HEK293 (cell line): ENCODE measurements around the gene STRADA.

Experiments used
- CTCF ChIA-PET: fragments of 350-600 bp; formaldehyde crosslinking; extraction: SDS; loops from one replicate; lab custom pipeline; 2021; ENCODE audit warnings: antibody characterized with exemption; lab: Yijun Ruan, JAX
- POLR2A ChIA-PET: fragments of 300-600 bp; formaldehyde crosslinking; extraction: SDS; loops from one replicate; lab custom pipeline; 2020; ENCODE audit warnings: antibody characterized with exemption, inconsistent platforms; lab: Yijun Ruan, JAX
- H3K27ac ChIP-seq: fragments of 200-500 bp; sonication (Bioruptor generic); 2 replicates; pipeline ENCODE4 v1.5.1; 2014; ENCODE audit warnings: low read depth, low read length, control low read depth, inconsistent platforms; ENCODE audit errors: extremely low read depth
- H3K36me3 ChIP-seq, 2 experiments: fragments of 200-500 bp in 1 of 2; sonication (Bioruptor generic) in 1 of 2; 1 replicate in 1 of 2; 2 replicates in 1 of 2; pipeline ENCODE4 v1.5.1; 2014 to 2017; ENCODE audit warnings: inconsistent platforms in 2 of 2, low read length in 2 of 2; ENCODE audit not compliant: control insufficient read depth in 2 of 2, insufficient read depth in 1 of 2
- H3K4me1 ChIP-seq: fragments of 200-500 bp; sonication (Bioruptor generic); 2 replicates; pipeline ENCODE4 v1.5.1; 2014; ENCODE audit warnings: mild to moderate bottlenecking, low read length, inconsistent platforms; ENCODE audit not compliant: control insufficient read depth, insufficient read depth
- H3K4me3 ChIP-seq: 2 replicates; pipeline ENCODE4 v1.5.1; 2011; ENCODE audit warnings: low read depth, mild to moderate bottlenecking, control low read depth, low read length, moderate library complexity
- H3K9me3 ChIP-seq: fragments of 200-500 bp; sonication (Bioruptor generic); 2 replicates; pipeline ENCODE4 v1.5.1; 2014; ENCODE audit warnings: low read depth, low read length, inconsistent platforms; ENCODE audit not compliant: control insufficient read depth, insufficient read depth
- GLIS1 ChIP-seq: fragments of 450-650 bp; formaldehyde crosslinking; IDR thresholded peaks from 2 replicates; pipeline ENCODE4 v1.5.1; 2016; ENCODE audit warnings: missing biosample characterization, missing genetic modification characterization
- MYNN ChIP-seq: fragments of 450-650 bp; formaldehyde crosslinking; IDR thresholded peaks from 2 replicates; pipeline ENCODE4 v1.5.1; 2016; ENCODE audit warnings: missing biosample characterization, missing genetic modification characterization, borderline replicate concordance
- PRDM1 ChIP-seq: fragments of 450-650 bp; formaldehyde crosslinking; IDR thresholded peaks from 2 replicates; pipeline ENCODE4; 2016; ENCODE audit warnings: missing biosample characterization, missing genetic modification characterization
- ZBTB17 ChIP-seq: fragments of 450-650 bp; formaldehyde crosslinking; IDR thresholded peaks from 2 replicates; pipeline ENCODE4 v1.5.1; 2016; ENCODE audit warnings: missing biosample characterization, missing genetic modification characterization
- ZIC2 ChIP-seq: fragments of 450-650 bp; formaldehyde crosslinking; IDR thresholded peaks from 2 replicates; pipeline ENCODE4 v1.5.1; 2016; ENCODE audit warnings: missing biosample characterization, missing genetic modification characterization
- ZNF112 ChIP-seq: fragments of 450-650 bp; formaldehyde crosslinking; IDR thresholded peaks from 2 replicates; pipeline ENCODE4 v1.5.0; 2017; ENCODE audit warnings: missing biosample characterization, missing genetic modification characterization
- ZNF311 ChIP-seq: fragments of 450-650 bp; formaldehyde crosslinking; IDR thresholded peaks from 2 replicates; pipeline ENCODE4 v1.5.1; 2017; ENCODE audit warnings: missing biosample characterization, missing genetic modification characterization, borderline replicate concordance
- ZNF341 ChIP-seq: fragments of 450-650 bp; formaldehyde crosslinking; IDR thresholded peaks from 2 replicates; pipeline ENCODE4; 2016; ENCODE audit warnings: low read depth, missing biosample characterization, missing genetic modification characterization
- ZNF48 ChIP-seq: fragments of 450-650 bp; formaldehyde crosslinking; IDR thresholded peaks from 2 replicates; pipeline ENCODE4 v1.5.1; 2016; ENCODE audit warnings: missing biosample characterization, missing genetic modification characterization
- ZNF530 ChIP-seq: fragments of 450-650 bp; formaldehyde crosslinking; IDR thresholded peaks from 2 replicates; pipeline ENCODE4 v1.5.1; 2016; ENCODE audit warnings: low read depth, missing biosample characterization, missing genetic modification characterization
- ZNF571 ChIP-seq: fragments of 450-650 bp; formaldehyde crosslinking; IDR thresholded peaks from 2 replicates; pipeline ENCODE4 v1.5.0; 2017; ENCODE audit warnings: missing biosample characterization, missing genetic modification characterization
- ZNF600 ChIP-seq: fragments of 450-650 bp; formaldehyde crosslinking; IDR thresholded peaks from 2 replicates; pipeline ENCODE4 v1.5.1; 2016; ENCODE audit warnings: missing biosample characterization, missing genetic modification characterization
- ZNF677 ChIP-seq: fragments of 450-650 bp; IDR thresholded peaks from 2 replicates; pipeline ENCODE4 v1.5.0; 2018; ENCODE audit warnings: missing biosample characterization, mild to moderate bottlenecking, missing genetic modification characterization, moderate library complexity
- TF ChIP-seq, protein P1 (sequence below): fragments of 450-650 bp; formaldehyde crosslinking; IDR thresholded peaks from 2 replicates; pipeline ENCODE4 v1.5.1; 2016; ENCODE audit warnings: missing biosample characterization, missing genetic modification characterization
- TF ChIP-seq, protein P2 (sequence below): fragments of 450-650 bp; formaldehyde crosslinking; IDR thresholded peaks from 2 replicates; pipeline ENCODE4 v1.5.1; 2016; ENCODE audit warnings: missing biosample characterization, missing genetic modification characterization
- TF ChIP-seq, protein P3 (sequence below): fragments of 450-650 bp; formaldehyde crosslinking; IDR thresholded peaks from 2 replicates; pipeline ENCODE4 v1.5.1; 2016; ENCODE audit warnings: missing biosample characterization, missing genetic modification characterization, borderline replicate concordance
- TF ChIP-seq, protein P4 (sequence below): fragments of 450-650 bp; formaldehyde crosslinking; IDR thresholded peaks from 2 replicates; pipeline ENCODE4 v1.5.1; 2016; ENCODE audit warnings: missing biosample characterization, missing genetic modification characterization
- TF ChIP-seq, protein P5 (sequence below): fragments of 450-650 bp; IDR thresholded peaks from 2 replicates; pipeline ENCODE4 v1.5.1; 2018; ENCODE audit warnings: missing biosample characterization, missing genetic modification characterization
- TF ChIP-seq, protein P6 (sequence below): fragments of 450-650 bp; formaldehyde crosslinking; IDR thresholded peaks from 2 replicates; pipeline ENCODE4 v1.5.1; 2016; ENCODE audit warnings: missing biosample characterization, missing genetic modification characterization
- TF ChIP-seq, protein P7 (sequence below): fragments of 450-650 bp; formaldehyde crosslinking; IDR thresholded peaks from 2 replicates; pipeline ENCODE4 v1.5.1; 2016; ENCODE audit warnings: missing biosample characterization, missing genetic modification characterization, low read depth

STRADA gene

DNA sequence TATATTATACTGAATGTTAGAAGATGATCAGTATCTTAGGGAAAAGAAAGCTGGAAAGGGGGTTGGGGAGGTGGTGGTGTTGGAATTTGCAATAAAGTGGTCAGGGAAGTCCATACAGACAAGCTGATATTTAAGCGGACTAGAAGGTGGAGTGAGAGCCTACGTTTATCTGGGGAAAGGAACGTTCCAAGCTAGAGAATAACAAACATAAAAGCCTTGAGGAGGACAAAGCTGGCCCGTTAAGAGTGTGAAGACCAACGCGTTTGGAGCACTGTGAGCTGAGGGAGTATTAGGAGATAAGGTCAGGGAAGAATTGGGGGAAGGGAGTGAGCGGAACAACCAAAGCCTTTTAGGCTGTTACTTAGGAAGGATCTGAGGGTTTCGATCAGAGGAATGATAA lies 33.8 kb upstream of the STRADA start:
- TF ChIP-seq ZNF112 (tag by site-specific recombination) (no peak), ZNF571 (no peak), ZNF341 (peak; percentile 72), ZNF311 (tag by site-specific recombination) (no peak), ZIC2 (tag by site-specific recombination) (no peak), ZNF600 (tag by site-specific recombination) (peak; percentile 79), PRDM1 (tag by site-specific recombination) (peak; percentile 17; the same call in 1 of the 2 replicates), GLIS1 (tag by site-specific recombination) (peak; percentile 39), ZNF530 (no peak), ZBTB17 (tag by site-specific recombination) (no peak)
- TF ChIP-seq, protein P1, sequence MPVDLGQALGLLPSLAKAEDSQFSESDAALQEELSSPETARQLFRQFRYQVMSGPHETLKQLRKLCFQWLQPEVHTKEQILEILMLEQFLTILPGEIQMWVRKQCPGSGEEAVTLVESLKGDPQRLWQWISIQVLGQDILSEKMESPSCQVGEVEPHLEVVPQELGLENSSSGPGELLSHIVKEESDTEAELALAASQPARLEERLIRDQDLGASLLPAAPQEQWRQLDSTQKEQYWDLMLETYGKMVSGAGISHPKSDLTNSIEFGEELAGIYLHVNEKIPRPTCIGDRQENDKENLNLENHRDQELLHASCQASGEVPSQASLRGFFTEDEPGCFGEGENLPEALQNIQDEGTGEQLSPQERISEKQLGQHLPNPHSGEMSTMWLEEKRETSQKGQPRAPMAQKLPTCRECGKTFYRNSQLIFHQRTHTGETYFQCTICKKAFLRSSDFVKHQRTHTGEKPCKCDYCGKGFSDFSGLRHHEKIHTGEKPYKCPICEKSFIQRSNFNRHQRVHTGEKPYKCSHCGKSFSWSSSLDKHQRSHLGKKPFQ = peak; percentile 54; the same call in 1 of the 2 replicates
- TF ChIP-seq, protein P2, sequence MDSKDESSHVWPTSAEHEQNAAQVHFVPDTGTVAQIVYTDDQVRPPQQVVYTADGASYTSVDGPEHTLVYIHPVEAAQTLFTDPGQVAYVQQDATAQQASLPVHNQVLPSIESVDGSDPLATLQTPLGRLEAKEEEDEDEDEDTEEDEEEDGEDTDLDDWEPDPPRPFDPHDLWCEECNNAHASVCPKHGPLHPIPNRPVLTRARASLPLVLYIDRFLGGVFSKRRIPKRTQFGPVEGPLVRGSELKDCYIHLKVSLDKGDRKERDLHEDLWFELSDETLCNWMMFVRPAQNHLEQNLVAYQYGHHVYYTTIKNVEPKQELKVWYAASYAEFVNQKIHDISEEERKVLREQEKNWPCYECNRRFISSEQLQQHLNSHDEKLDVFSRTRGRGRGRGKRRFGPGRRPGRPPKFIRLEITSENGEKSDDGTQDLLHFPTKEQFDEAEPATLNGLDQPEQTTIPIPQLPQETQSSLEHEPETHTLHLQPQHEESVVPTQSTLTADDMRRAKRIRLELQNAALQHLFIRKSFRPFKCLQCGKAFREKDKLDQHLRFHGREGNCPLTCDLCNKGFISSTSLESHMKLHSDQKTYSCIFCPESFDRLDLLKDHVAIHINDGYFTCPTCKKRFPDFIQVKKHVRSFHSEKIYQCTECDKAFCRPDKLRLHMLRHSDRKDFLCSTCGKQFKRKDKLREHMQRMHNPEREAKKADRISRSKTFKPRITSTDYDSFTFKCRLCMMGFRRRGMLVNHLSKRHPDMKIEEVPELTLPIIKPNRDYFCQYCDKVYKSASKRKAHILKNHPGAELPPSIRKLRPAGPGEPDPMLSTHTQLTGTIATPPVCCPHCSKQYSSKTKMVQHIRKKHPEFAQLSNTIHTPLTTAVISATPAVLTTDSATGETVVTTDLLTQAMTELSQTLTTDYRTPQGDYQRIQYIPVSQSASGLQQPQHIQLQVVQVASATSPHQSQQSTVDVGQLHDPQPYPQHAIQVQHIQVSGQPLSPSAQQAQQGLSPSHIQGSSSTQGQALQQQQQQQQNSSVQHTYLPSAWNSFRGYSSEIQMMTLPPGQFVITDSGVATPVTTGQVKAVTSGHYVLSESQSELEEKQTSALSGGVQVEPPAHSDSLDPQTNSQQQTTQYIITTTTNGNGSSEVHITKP = peak; percentile 15; the same call in 1 of the 2 replicates
- peaks cover 3% of the 10 kb centered on the region for H3K4me1 ChIP-seq
- CTCF ChIA-PET = interaction anchor here (1.1 to 1.9 kb wide), 3 partner anchors 8 to 73 kb away, joined by 3 to 5 read pairs (median 4); no protein-coding TSS in a partner anchor
- H3K36me3 ChIP-seq = peaks cover 37 to 51% of the 10 kb centered on the region in 2 experiments
- H3K27ac ChIP-seq = no peak overlapping the region
- H3K4me3 ChIP-seq = peak overlapping the region; percentile 90
- no peaks in the 10 kb centered on the region for H3K9me3 ChIP-seq
- POLR2A ChIA-PET = interaction anchor here (0.6 to 3.8 kb wide), 8 partner anchors 9 to 68 kb away, joined by 3 to 35 read pairs (median 4); partner anchors contain the start of genes SMARCD2 and STRADA

DNA sequence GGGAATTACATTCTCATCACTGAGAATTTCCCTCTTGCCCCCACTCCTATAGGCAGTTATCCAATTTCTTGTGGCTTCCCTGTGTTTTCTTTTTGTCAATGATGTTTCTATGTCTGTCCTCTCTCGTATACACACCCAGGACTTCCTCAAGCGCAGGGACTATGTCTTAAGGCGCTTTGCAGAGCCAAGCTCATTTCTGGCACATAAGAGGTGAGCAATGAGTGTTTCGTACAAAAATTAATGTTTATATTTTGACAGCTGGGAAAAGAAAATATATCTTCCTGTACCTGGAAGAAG lies 33.3 kb upstream of the STRADA start:
- Histone ChIP-seq H3K4me1 (no peaks in the 10 kb centered on the region; the same call in none of the 2 replicates), H3K9me3 (no peaks in the 10 kb centered on the region), H3K4me3 (peak overlapping the region; percentile 90), H3K36me3 (peaks cover 37 to 54% of the 10 kb centered on the region in 2 experiments), H3K27ac (peak overlapping the region; percentile 91)
- CTCF ChIA-PET = interaction anchor here (0.7 to 1.9 kb wide), 3 partner anchors 8 to 76 kb away, joined by 3 to 5 read pairs (median 3); no protein-coding TSS in a partner anchor
- POLR2A ChIA-PET = interaction anchor here (1.0 to 3.8 kb wide), 6 partner anchors 8 to 69 kb away, joined by 3 to 40 read pairs (median 22); partner anchors contain the start of genes PSMC5, SMARCD2 and STRADA
- TF ChIP-seq, protein P3, sequence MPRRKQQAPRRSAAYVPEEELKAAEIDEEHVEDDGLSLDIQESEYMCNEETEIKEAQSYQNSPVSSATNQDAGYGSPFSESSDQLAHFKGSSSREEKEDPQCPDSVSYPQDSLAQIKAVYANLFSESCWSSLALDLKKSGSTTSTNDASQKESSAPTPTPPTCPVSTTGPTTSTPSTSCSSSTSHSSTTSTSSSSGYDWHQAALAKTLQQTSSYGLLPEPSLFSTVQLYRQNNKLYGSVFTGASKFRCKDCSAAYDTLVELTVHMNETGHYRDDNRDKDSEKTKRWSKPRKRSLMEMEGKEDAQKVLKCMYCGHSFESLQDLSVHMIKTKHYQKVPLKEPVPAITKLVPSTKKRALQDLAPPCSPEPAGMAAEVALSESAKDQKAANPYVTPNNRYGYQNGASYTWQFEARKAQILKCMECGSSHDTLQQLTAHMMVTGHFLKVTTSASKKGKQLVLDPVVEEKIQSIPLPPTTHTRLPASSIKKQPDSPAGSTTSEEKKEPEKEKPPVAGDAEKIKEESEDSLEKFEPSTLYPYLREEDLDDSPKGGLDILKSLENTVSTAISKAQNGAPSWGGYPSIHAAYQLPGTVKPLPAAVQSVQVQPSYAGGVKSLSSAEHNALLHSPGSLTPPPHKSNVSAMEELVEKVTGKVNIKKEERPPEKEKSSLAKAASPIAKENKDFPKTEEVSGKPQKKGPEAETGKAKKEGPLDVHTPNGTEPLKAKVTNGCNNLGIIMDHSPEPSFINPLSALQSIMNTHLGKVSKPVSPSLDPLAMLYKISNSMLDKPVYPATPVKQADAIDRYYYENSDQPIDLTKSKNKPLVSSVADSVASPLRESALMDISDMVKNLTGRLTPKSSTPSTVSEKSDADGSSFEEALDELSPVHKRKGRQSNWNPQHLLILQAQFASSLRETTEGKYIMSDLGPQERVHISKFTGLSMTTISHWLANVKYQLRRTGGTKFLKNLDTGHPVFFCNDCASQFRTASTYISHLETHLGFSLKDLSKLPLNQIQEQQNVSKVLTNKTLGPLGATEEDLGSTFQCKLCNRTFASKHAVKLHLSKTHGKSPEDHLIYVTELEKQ = no peak
- TF ChIP-seq, protein P4, sequence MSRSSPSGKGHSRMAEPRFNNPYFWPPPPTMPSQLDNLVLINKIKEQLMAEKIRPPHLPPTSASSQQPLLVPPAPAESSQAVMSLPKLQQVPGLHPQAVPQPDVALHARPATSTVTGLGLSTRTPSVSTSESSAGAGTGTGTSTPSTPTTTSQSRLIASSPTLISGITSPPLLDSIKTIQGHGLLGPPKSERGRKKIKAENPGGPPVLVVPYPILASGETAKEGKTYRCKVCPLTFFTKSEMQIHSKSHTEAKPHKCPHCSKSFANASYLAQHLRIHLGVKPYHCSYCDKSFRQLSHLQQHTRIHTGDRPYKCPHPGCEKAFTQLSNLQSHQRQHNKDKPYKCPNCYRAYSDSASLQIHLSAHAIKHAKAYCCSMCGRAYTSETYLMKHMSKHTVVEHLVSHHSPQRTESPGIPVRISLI = no peak
- TF ChIP-seq MYNN = no peak
- TF ChIP-seq, protein P5, sequence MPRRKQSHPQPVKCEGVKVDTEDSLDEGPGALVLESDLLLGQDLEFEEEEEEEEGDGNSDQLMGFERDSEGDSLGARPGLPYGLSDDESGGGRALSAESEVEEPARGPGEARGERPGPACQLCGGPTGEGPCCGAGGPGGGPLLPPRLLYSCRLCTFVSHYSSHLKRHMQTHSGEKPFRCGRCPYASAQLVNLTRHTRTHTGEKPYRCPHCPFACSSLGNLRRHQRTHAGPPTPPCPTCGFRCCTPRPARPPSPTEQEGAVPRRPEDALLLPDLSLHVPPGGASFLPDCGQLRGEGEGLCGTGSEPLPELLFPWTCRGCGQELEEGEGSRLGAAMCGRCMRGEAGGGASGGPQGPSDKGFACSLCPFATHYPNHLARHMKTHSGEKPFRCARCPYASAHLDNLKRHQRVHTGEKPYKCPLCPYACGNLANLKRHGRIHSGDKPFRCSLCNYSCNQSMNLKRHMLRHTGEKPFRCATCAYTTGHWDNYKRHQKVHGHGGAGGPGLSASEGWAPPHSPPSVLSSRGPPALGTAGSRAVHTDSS (tag by site-specific recombination) = no peak
- TF ChIP-seq, protein P6, sequence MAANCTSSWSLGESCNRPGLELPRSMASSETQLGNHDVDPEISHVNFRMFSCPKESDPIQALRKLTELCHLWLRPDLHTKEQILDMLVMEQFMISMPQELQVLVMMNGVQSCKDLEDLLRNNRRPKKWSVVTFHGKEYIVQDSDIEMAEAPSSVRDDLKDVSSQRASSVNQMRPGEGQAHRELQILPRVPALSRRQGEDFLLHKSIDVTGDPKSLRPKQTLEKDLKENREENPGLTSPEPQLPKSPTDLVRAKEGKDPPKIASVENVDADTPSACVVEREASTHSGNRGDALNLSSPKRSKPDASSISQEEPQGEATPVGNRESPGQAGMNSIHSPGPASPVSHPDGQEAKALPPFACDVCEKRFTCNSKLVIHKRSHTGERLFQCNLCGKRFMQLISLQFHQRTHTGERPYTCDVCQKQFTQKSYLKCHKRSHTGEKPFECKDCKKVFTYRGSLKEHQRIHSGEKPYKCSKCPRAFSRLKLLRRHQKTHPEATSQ (tag by site-specific recombination) = no peak
- TF ChIP-seq, protein P7, sequence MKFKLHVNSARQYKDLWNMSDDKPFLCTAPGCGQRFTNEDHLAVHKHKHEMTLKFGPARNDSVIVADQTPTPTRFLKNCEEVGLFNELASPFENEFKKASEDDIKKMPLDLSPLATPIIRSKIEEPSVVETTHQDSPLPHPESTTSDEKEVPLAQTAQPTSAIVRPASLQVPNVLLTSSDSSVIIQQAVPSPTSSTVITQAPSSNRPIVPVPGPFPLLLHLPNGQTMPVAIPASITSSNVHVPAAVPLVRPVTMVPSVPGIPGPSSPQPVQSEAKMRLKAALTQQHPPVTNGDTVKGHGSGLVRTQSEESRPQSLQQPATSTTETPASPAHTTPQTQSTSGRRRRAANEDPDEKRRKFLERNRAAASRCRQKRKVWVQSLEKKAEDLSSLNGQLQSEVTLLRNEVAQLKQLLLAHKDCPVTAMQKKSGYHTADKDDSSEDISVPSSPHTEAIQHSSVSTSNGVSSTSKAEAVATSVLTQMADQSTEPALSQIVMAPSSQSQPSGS = no peak
- no peak for TF ChIP-seq ZNF677 (tag by site-specific recombination)
- no peak for TF ChIP-seq ZNF48 (tag by site-specific recombination)
